Trophoblast cell (in vitro differentiated cells and primary cell): ENCODE measurements around the gene TMEM97.

Experiments used
- DNase-seq, 2 donors: peaks; one replicate each; pipeline ENCODE4 v3.0.0-alpha.2; 2016
- H2AFZ ChIP-seq: 2 replicates; pipeline ENCODE4 v1.6.1; 2013; ENCODE audit warnings: low read length, moderate library complexity, mild to moderate bottlenecking; ENCODE audit not compliant: insufficient read depth, poor library complexity
- H2AK5ac ChIP-seq: 2 replicates; pipeline ENCODE4 v1.6.1; 2013; ENCODE audit warnings: mild to moderate bottlenecking, low read length
- H2BK120ac ChIP-seq: 2 replicates; pipeline ENCODE4 v1.6.1; 2013; ENCODE audit warnings: low read length, mild to moderate bottlenecking, moderate library complexity; ENCODE audit not compliant: insufficient read depth, poor library complexity
- H2BK12ac ChIP-seq: 2 replicates; pipeline ENCODE4 v1.6.1; 2013; ENCODE audit warnings: mild to moderate bottlenecking, low read length, moderate library complexity
- H2BK5ac ChIP-seq: 2 replicates; pipeline ENCODE4 v1.6.1; 2013; ENCODE audit warnings: low read length, low read depth, moderate library complexity, mild to moderate bottlenecking; ENCODE audit not compliant: poor library complexity
- H3K14ac ChIP-seq: 2 replicates; pipeline ENCODE4 v1.6.1; 2013; ENCODE audit warnings: mild to moderate bottlenecking, low read length
- H3K18ac ChIP-seq: 2 replicates; pipeline ENCODE4 v1.6.1; 2013; ENCODE audit warnings: mild to moderate bottlenecking, low read length
- H3K23ac ChIP-seq: 2 replicates; pipeline ENCODE4 v1.6.1; 2013; ENCODE audit warnings: low read length
- H3K27ac ChIP-seq: 2 replicates; pipeline ENCODE4 v1.5.1; 2013; ENCODE audit warnings: low read depth, mild to moderate bottlenecking, inconsistent platforms, low read length, moderate library complexity
- H3K27me3 ChIP-seq: 2 replicates; pipeline ENCODE4 v1.6.1; 2013; ENCODE audit warnings: inconsistent platforms, mild to moderate bottlenecking, low read length, moderate library complexity; ENCODE audit not compliant: insufficient read depth
- H3K36me3 ChIP-seq, 2 experiments: 1 replicate in 1 of 2; 2 replicates in 1 of 2; pipeline ENCODE4 v1.6.1; 2013; ENCODE audit warnings: low read length in 2 of 2, mild to moderate bottlenecking in 2 of 2, moderate library complexity in 1 of 2; ENCODE audit not compliant: insufficient read depth in 2 of 2, control insufficient read depth in 1 of 2
- H3K4ac ChIP-seq: 2 replicates; pipeline ENCODE4 v1.6.1; 2013; ENCODE audit warnings: low read depth, mild to moderate bottlenecking, low read length, moderate library complexity
- H3K4me1 ChIP-seq, 2 experiments: 1 replicate in 1 of 2; 2 replicates in 1 of 2; pipeline ENCODE4 v1.6.1; 2013; ENCODE audit warnings: low read length in 2 of 2, mild to moderate bottlenecking in 2 of 2, moderate library complexity in 1 of 2; ENCODE audit not compliant: insufficient read depth in 2 of 2, control insufficient read depth in 1 of 2
- H3K4me2 ChIP-seq: 2 replicates; pipeline ENCODE4 v1.6.1; 2013; ENCODE audit warnings: inconsistent platforms, mild to moderate bottlenecking, low read length, moderate library complexity
- H3K4me3 ChIP-seq: 2 replicates; pipeline ENCODE4 v1.5.1; 2013; ENCODE audit warnings: mild to moderate bottlenecking, low read depth, low read length, inconsistent platforms
- H3K79me1 ChIP-seq: one replicate; pipeline ENCODE4 v1.6.1; 2013; ENCODE audit warnings: low read length
- H3K79me2 ChIP-seq: 2 replicates; pipeline ENCODE4 v1.6.1; 2013; ENCODE audit warnings: low read length, mild to moderate bottlenecking; ENCODE audit not compliant: control insufficient read depth, insufficient read depth, poor library complexity
- H3K9ac ChIP-seq: 2 replicates; pipeline ENCODE4 v1.6.1; 2013; ENCODE audit warnings: mild to moderate bottlenecking, low read length
- H3K9me3 ChIP-seq: 2 replicates; pipeline ENCODE4 v1.6.1; 2013; ENCODE audit warnings: low read depth, mild to moderate bottlenecking, control low read depth, inconsistent platforms, low read length; ENCODE audit not compliant: insufficient read depth
- H4K12ac ChIP-seq: 2 replicates; pipeline ENCODE4 v1.6.1; 2013; ENCODE audit warnings: low read depth, mild to moderate bottlenecking, low read length, moderate library complexity
- H4K8ac ChIP-seq: 2 replicates; pipeline ENCODE4 v1.6.1; 2013; ENCODE audit warnings: low read depth, mild to moderate bottlenecking, low read length, moderate library complexity
- H4K91ac ChIP-seq: one replicate; pipeline ENCODE4 v1.6.1; 2013; ENCODE audit warnings: low read depth, mild to moderate bottlenecking, low read length, moderate library complexity
- WGBS: extraction: QIAGEN DNeasy Blood & Tissue Kit; methylation state at CpG from one replicate; pipeline ENCODE4 v1.1.7; 2013; ENCODE audit warnings: missing lambda C conversion rate; ENCODE audit not compliant: insufficient read length, insufficient coverage; ENCODE audit errors: extremely low coverage; 5-methylcytosine and 5-hydroxymethylcytosine counted together

The TMEM97 gene

DNA sequence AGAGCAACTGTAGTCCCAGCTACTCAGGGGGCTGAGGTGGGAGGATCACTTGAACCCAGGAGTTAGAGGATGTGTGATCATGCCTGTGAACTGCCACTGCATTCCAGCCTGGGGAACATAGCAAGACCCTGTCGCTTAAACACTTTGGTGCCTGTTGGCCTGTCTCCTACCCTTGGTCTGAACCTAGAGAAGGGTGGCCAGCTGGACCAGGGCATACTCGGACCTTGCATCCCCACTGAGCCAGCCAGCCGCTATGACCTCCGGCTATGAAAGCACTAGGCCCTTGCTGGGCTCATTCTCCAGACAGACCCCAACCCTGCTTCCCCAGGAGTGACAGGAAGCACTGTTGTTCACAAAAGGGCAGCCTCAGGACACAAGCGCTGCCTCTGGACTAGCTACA lies 11.7 kb downstream of the TMEM97 start:
- no peak overlapping the region for H2BK120ac ChIP-seq
- peaks cover 6% of the 10 kb centered on the region for H3K79me1 ChIP-seq
- no peak for DNase-seq
- H3K9me3 ChIP-seq = peaks cover 2% of the 10 kb centered on the region
- H3K4ac ChIP-seq = no peak overlapping the region
- H3K4me1 ChIP-seq = peaks cover 14 to 24% of the 10 kb centered on the region in 2 experiments
- H2BK5ac ChIP-seq = no peak overlapping the region
- H3K27me3 ChIP-seq = no peaks in the 10 kb centered on the region
- H3K4me2 ChIP-seq = no peak overlapping the region
- H3K18ac ChIP-seq = no peak overlapping the region
- H3K9ac ChIP-seq = no peak overlapping the region
- H4K12ac ChIP-seq = no peak overlapping the region
- WGBS = no CpG with 5 or more reads among the region's 5 CpGs
- no peak overlapping the region for H3K27ac ChIP-seq
- H2AFZ ChIP-seq = no peak overlapping the region
- no peak overlapping the region for H4K91ac ChIP-seq
- peaks cover 20 to 37% of the 10 kb centered on the region in 2 experiments for H3K36me3 ChIP-seq
- no peak overlapping the region for H3K14ac ChIP-seq
- H2BK12ac ChIP-seq = no peak overlapping the region
- no peak overlapping the region for H3K4me3 ChIP-seq
- H2AK5ac ChIP-seq = no peak overlapping the region
- H3K79me2 ChIP-seq = peaks cover 7% of the 10 kb centered on the region
- H4K8ac ChIP-seq = no peak overlapping the region
- no peak overlapping the region for H3K23ac ChIP-seq

DNA sequence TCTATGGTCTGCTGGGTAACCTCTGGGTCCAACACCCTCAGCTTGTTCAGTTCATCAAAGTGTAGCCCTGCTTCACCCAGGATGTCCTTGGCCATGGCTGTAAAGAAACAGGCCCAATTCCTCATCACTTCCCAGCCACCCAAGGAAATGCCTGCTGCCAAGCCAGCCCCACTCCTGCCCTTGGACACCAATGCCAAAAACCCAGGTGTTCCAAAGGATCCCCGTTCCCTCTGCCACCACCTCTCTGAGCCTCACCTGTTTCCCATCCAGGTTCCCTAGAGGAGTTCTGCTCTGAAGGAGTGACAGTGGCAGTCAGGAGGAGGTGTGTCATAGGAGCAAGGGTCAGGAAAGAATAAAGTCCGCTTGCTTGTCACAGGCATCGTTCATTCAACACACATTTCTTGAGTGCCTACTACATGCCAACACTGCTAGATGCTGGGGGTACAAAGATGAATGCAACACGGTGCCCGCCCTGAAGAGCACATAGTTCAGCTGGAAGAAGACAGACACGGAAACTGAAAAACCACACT lies 13.0 kb downstream of the TMEM97 start:
- no peak overlapping the region for H2BK5ac ChIP-seq
- peaks cover 14 to 27% of the 10 kb centered on the region in 2 experiments for H3K36me3 ChIP-seq
- no peak overlapping the region for H2BK12ac ChIP-seq
- peaks cover 2% of the 10 kb centered on the region for H3K9me3 ChIP-seq
- no peaks in the 10 kb centered on the region for H3K27me3 ChIP-seq
- H3K9ac ChIP-seq = no peak overlapping the region
- no peak overlapping the region for H4K8ac ChIP-seq
- H3K4ac ChIP-seq = no peak overlapping the region
- H3K79me2 ChIP-seq = peaks cover 18% of the 10 kb centered on the region
- no peak overlapping the region for H3K14ac ChIP-seq
- WGBS = no CpG with 5 or more reads among the region's 6 CpGs
- H2BK120ac ChIP-seq = no peak overlapping the region
- H3K4me3 ChIP-seq = no peak overlapping the region
- no peak overlapping the region for H3K18ac ChIP-seq
- H3K23ac ChIP-seq = no peak overlapping the region
- no peak overlapping the region for H3K4me2 ChIP-seq
- peaks cover 17 to 23% of the 10 kb centered on the region in 2 experiments for H3K4me1 ChIP-seq
- peaks cover 11% of the 10 kb centered on the region for H3K79me1 ChIP-seq
- no peak overlapping the region for H3K27ac ChIP-seq
- H4K91ac ChIP-seq = no peak overlapping the region
- no peak overlapping the region for H4K12ac ChIP-seq
- no peak overlapping the region for H2AK5ac ChIP-seq
- H2AFZ ChIP-seq = no peak overlapping the region
- DNase-seq = no peak

DNA sequence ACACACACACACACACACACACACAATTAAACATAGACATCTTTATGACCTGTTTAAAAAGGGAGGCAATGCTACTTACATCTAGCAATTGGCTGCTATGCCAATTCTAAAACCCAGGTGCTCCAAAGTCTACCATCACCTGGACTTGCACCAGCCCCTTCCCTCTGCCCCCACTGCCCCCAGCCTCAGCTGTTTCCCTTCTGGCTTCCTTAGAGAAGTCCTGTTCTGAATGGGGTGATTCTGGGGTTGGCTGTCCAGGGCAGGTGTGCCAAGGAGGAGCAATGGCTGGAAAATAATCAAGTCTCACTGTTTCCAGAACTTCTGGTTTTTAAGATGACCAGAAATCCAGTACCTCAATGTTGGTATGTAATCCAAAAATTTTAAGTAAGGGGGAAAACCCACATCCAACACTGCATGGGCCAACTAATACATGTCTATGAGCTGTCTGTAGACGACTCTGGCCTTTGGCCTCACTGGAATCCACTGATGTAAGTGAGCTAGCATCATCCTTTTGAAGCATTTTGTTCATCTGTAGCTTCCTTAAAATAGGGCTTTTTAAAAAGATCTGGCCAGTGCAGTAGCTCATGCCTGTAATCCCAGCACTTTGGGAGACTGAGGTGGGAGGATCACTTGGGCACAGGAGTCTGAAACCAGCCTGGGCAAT lies 14.2 kb downstream of the TMEM97 start:
- peaks cover 20 to 23% of the 10 kb centered on the region in 2 experiments for H3K4me1 ChIP-seq
- no peak overlapping the region for H3K27ac ChIP-seq
- H2BK12ac ChIP-seq = no peak overlapping the region
- no peak overlapping the region for H4K91ac ChIP-seq
- H3K79me1 ChIP-seq = peaks cover 11% of the 10 kb centered on the region
- H3K4me3 ChIP-seq = no peak overlapping the region
- no peak for DNase-seq
- WGBS = no CpG with 5 or more reads among the region's 1 CpG
- H2BK5ac ChIP-seq = no peak overlapping the region
- no peak overlapping the region for H2AFZ ChIP-seq
- no peak overlapping the region for H3K14ac ChIP-seq
- H3K4ac ChIP-seq = no peak overlapping the region
- no peak overlapping the region for H2BK120ac ChIP-seq
- no peak overlapping the region for H3K23ac ChIP-seq
- H4K12ac ChIP-seq = no peak overlapping the region
- no peak overlapping the region for H4K8ac ChIP-seq
- H2AK5ac ChIP-seq = no peak overlapping the region
- no peak overlapping the region for H3K9ac ChIP-seq
- H3K27me3 ChIP-seq = no peaks in the 10 kb centered on the region
- H3K36me3 ChIP-seq = peaks cover 12 to 20% of the 10 kb centered on the region in 2 experiments
- no peak overlapping the region for H3K18ac ChIP-seq
- peaks cover 2% of the 10 kb centered on the region for H3K9me3 ChIP-seq
- peaks cover 22% of the 10 kb centered on the region for H3K79me2 ChIP-seq
- H3K4me2 ChIP-seq = no peak overlapping the region

GRCh38 chr17:28334171-28334570 lies 15.2 kb downstream of the TMEM97 start:
- peak overlapping the region; percentile 49 for H4K91ac ChIP-seq

More at GRCh38 chr17:28334171-28334570, 15.2 kb downstream of the TMEM97 start:
- Histone ChIP-seq H3K79me1 (peaks cover 11% of the 10 kb centered on the region), H2BK12ac (no peak overlapping the region), H2AFZ (no peak overlapping the region), H3K27ac (no peak overlapping the region), H2AK5ac (peak overlapping the region; percentile 26), H3K4me1 (peaks cover 20 to 25% of the 10 kb centered on the region in 2 experiments), H3K27me3 (no peaks in the 10 kb centered on the region), H3K9ac (no peak overlapping the region), H4K8ac (no peak overlapping the region), H3K18ac (no peak overlapping the region), H3K79me2 (peaks cover 22% of the 10 kb centered on the region), H3K4me3 (no peak overlapping the region), H3K23ac (no peak overlapping the region), H3K9me3 (peaks cover 2% of the 10 kb centered on the region), H2BK5ac (no peak overlapping the region), H4K12ac (no peak overlapping the region), H3K4ac (peak overlapping the region; percentile 35), H2BK120ac (no peak overlapping the region), H3K36me3 (peaks cover 12 to 19% of the 10 kb centered on the region in 2 experiments), H3K14ac (no peak overlapping the region), H3K4me2 (peak overlapping the region; percentile 83)
- DNase-seq = peak in 1 of 2 donors; percentile 39
- WGBS = no CpG with 5 or more reads among the region's 6 CpGs
